Effector CD8-positive, alpha-beta T cell (primary cell): ENCODE data around the gene CCM2.

ENCODE experiments used
- DNase-seq: peaks from one replicate; lab custom pipeline; 2025; lab: John Stamatoyannopoulos, UW

The CCM2 gene

DNA sequence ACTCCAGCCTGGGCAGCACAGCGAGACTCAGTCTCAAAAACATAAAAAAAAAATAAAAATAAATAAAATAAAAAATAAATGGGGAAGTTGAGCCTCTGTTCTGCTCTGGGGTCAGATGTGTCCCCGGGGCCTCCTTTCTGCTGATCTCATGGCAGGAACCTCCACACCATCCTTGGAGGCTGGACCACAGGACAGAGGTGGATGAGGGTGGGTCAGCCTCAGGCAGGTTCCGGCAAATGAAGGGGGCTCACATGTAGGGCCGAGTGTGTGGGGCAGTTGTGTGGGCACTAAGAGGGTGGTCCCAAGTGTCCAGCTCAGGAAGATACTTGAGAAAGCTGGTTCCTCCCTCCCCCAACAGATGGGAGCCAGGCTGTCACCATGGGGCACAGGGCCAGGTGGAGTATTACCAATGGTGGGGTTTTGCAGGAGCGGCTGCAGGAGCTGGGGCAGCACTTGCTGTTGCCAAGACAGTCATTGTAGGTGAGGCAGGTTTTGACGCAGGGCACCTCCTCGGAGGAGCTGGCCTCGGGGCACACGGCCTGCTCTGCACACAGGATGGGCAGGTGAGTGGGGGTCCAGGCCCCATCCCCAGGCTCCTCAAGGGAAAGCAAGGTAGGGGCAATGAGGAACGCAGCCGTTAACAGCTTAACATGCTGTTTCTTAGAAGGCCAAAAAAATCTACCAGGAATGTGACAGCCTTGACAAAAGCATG, 125.3 kb downstream of the CCM2 start:
- DNase-seq = no peak
